Measurements from ENCODE around the gene GLRA1.

The GLRA1 gene

DNA sequence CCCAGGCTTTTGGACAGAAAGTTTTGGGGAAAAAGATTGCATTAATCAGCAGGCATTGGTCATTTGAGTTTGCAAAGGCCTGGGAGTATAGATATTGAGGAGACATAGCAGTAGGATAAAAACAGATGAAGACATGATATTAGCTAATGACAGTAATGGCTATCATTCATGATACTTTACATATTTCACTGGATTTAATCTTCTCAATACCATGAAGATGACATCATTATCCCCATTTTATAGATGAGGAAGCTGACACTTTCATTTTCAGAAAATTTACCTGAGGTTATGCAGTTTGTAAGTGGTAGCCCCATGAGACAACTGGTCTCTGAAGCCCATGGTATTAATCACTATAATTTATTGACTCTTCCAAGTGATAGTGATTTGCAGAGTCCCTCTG, 23.0 kb downstream of the GLRA1 start:
- TF ChIP-seq, protein P1, sequence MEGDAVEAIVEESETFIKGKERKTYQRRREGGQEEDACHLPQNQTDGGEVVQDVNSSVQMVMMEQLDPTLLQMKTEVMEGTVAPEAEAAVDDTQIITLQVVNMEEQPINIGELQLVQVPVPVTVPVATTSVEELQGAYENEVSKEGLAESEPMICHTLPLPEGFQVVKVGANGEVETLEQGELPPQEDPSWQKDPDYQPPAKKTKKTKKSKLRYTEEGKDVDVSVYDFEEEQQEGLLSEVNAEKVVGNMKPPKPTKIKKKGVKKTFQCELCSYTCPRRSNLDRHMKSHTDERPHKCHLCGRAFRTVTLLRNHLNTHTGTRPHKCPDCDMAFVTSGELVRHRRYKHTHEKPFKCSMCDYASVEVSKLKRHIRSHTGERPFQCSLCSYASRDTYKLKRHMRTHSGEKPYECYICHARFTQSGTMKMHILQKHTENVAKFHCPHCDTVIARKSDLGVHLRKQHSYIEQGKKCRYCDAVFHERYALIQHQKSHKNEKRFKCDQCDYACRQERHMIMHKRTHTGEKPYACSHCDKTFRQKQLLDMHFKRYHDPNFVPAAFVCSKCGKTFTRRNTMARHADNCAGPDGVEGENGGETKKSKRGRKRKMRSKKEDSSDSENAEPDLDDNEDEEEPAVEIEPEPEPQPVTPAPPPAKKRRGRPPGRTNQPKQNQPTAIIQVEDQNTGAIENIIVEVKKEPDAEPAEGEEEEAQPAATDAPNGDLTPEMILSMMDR (IDR thresholded peaks at IDR 0.05; ENCODE audit: low read depth, low read length) = no peak
- TF ChIP-seq MYC (IDR thresholded peaks at IDR 0.05; ENCODE audit: low read depth, low read length) (no peak), POLR2A (IDR thresholded peaks at IDR 0.05; ENCODE audit: extremely low read depth, insufficient read length) (no peak)
- TF ChIP-seq, protein P2, sequence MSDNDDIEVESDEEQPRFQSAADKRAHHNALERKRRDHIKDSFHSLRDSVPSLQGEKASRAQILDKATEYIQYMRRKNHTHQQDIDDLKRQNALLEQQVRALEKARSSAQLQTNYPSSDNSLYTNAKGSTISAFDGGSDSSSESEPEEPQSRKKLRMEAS (IDR thresholded peaks at IDR 0.05; ENCODE audit: low read depth, low read length) = no peak
- DNase-seq (ENCODE audit: low read depth) = no peak
- no peak overlapping the region for H3K4me3 ChIP-seq (ENCODE audit: low read depth, low read length)

DNA sequence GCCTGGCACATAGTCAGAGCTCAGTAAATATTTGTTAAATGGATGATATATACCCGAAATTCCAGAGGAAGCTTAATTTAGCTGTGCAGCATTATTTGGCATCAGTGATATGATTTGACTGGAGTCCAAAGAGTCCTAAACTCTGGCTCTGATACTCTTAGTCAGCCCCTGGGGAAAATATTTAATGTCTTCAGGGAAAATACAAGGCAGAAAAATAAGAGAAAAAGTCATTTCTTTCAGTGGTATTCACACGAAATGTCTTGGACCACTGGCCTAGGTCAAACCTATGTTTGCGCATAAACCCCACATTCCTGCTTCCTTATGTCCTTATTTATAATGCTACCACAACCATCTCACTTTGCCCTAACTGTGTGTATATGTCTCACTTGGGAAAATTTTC, 23.8 kb downstream of the GLRA1 start:
- DNase-seq (ENCODE audit: low read depth) = no peak
- TF ChIP-seq POLR2A (IDR thresholded peaks at IDR 0.05; ENCODE audit: extremely low read depth, insufficient read length) (no peak), MYC (IDR thresholded peaks at IDR 0.05; ENCODE audit: low read depth, low read length) (no peak)
- TF ChIP-seq, protein P1 (IDR thresholded peaks at IDR 0.05; ENCODE audit: low read depth, low read length) = no peak
- TF ChIP-seq, protein P2 (IDR thresholded peaks at IDR 0.05; ENCODE audit: low read depth, low read length) = no peak
- no peak overlapping the region for H3K4me3 ChIP-seq (ENCODE audit: low read depth, low read length)

DNA sequence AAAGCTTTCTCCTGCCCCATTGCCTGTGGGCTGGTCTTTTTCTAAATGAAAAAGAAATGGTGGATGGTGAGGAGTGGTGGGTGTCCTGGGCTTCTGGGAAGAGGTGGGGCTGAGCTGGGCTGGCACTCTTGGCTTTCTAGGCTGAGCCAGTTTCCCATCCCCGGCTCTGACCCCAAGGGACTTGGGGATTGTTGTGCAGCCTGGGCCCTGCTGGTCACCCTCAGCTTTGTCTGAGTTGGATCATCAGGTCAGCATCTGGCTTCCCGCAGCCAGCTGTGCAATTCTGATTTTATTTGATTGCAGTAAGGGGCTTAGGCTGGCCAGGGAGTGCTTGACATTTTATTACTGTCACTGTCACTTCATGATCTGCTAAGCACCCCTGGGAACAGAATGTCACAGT, 25.3 kb downstream of the GLRA1 start:
- no peak overlapping the region for H3K4me3 ChIP-seq (ENCODE audit: low read depth, low read length)
- TF ChIP-seq, protein P1 (IDR thresholded peaks at IDR 0.05; ENCODE audit: low read depth, low read length) = no peak
- TF ChIP-seq POLR2A (IDR thresholded peaks at IDR 0.05; ENCODE audit: extremely low read depth, insufficient read length) (no peak), MYC (IDR thresholded peaks at IDR 0.05; ENCODE audit: low read depth, low read length) (no peak)
- TF ChIP-seq, protein P2 (IDR thresholded peaks at IDR 0.05; ENCODE audit: low read depth, low read length) = no peak
- no peak for DNase-seq (ENCODE audit: low read depth)

DNA sequence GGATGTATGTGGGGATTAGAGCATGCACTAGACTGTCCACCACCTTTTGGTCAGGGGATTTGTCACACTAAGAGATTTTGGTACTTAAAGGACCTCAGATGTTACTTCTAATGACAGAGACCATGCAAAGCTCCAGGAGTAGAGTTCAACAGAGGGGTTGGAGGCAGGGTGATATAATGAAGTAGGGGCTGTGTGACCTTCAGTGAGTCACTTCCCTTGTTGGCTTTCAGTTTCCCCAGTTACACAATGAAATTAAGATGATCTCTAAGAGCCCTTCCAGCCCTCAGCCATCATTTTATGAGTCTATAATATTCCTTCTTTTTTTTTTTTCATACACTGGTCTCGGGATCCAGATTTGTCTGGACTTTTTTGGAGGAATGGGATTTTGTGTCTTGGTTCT, 26.8 kb downstream of the GLRA1 start:
- TF ChIP-seq POLR2A (IDR thresholded peaks at IDR 0.05; ENCODE audit: extremely low read depth, insufficient read length) (no peak), MYC (IDR thresholded peaks at IDR 0.05; ENCODE audit: low read depth, low read length) (no peak)
- TF ChIP-seq, protein P2 (IDR thresholded peaks at IDR 0.05; ENCODE audit: low read depth, low read length) = no peak
- TF ChIP-seq, protein P1 (IDR thresholded peaks at IDR 0.05; ENCODE audit: low read depth, low read length) = no peak
- DNase-seq (ENCODE audit: low read depth) = no peak
- H3K4me3 ChIP-seq (ENCODE audit: low read depth, low read length) = no peak overlapping the region

DNA sequence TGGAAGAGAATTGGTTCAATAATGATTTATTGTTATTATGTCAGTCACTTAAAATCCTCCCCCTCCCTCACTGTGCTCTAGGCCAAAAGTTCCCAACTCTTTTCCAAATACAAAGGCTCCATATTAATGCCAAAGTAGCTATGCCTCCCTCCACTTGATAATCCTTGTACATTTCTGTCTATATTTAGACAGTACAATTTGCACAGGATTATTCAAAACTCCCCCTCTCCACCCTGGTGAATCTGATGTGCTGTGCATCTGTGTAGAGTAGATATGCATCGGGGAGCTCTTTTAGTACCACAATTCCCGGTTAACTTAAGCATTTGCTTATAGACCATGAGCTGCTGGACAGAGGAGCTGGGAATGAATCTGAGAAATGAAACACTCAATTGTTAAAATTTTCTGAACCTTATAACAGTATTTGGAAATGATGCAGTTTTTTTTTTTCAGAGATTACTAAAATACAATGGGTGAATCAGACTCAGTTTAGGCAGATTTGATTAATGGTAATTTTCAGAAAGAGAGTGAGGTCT, 27.6 kb downstream of the GLRA1 start:
- no peak for DNase-seq (ENCODE audit: low read depth)
- TF ChIP-seq POLR2A (IDR thresholded peaks at IDR 0.05; ENCODE audit: extremely low read depth, insufficient read length) = no peak
- TF ChIP-seq, protein P2 (IDR thresholded peaks at IDR 0.05; ENCODE audit: low read depth, low read length) = no peak
- TF ChIP-seq, protein P1 (IDR thresholded peaks at IDR 0.05; ENCODE audit: low read depth, low read length) = no peak

More for the DNA sequence above, 27.6 kb downstream of the GLRA1 start:
- H3K4me3 ChIP-seq (ENCODE audit: low read depth, low read length) = no peak overlapping the region
